HepG2 (cell line): ENCODE data around the gene NEU4. TPM values are rescaled to one million over a fixed set of nuclear protein-coding genes. Genes with fewer than 3 reads are reported as not detected.

Source experiments
- ATRX ChIP-seq: sonication (generic); formaldehyde crosslinking; IDR thresholded peaks from 2 replicates; pipeline ENCODE4 v1.4.0; 2020; ENCODE audit warnings: missing genetic modification reagents, borderline replicate concordance
- CBX2 ChIP-seq, 2 experiments: fragments of 200-600 bp in 1 of 2; sonication (generic); formaldehyde crosslinking in 1 of 2; IDR thresholded peaks; 2 replicates each; pipeline versions ENCODE4 v1.7.0 to v1.8.1; 2018 to 2022; ENCODE audit warnings: low read depth in 2 of 2, low read length in 1 of 2, mild to moderate bottlenecking in 1 of 2, missing genetic modification reagents in 1 of 2
- CHD4 ChIP-seq: fragments of 200-600 bp; sonication (generic); IDR thresholded peaks from 2 replicates; pipeline ENCODE4 v1.7.0; 2017; ENCODE audit warnings: mild to moderate bottlenecking, low read length, borderline replicate concordance
- CSRNP1 ChIP-seq: sonication (generic); formaldehyde crosslinking; IDR thresholded peaks from 2 replicates; pipeline ENCODE4 v1.8.1; 2023; ENCODE audit warnings: mild to moderate bottlenecking, missing genetic modification reagents
- EED ChIP-seq: sonication (generic); formaldehyde crosslinking; IDR thresholded peaks from 2 replicates; pipeline ENCODE4 v1.5.0; 2020; ENCODE audit warnings: mild to moderate bottlenecking, missing genetic modification reagents
- ELF3 ChIP-seq: IDR thresholded peaks from 2 replicates; pipeline ENCODE4 v1.6.1; 2016; ENCODE audit warnings: missing genetic modification reagents, missing compliant biosample characterization
- GABPA ChIP-seq, 2 experiments: IDR thresholded peaks; 2 replicates each; pipeline ENCODE4 v1.6.1; 2011 to 2016; ENCODE audit warnings: low read depth in 2 of 2, low read length in 1 of 2, missing biosample characterization in 1 of 2, missing genetic modification characterization in 1 of 2
- GATAD2A ChIP-seq: IDR thresholded peaks from 2 replicates; pipeline ENCODE4 v1.6.1; 2016
- HDAC1 ChIP-seq: sonication (generic); formaldehyde crosslinking; IDR thresholded peaks from 2 replicates; pipeline ENCODE4 v1.5.1; 2020; ENCODE audit warnings: mild to moderate bottlenecking, missing genetic modification reagents
- JDP2 ChIP-seq: sonication (generic); formaldehyde crosslinking; IDR thresholded peaks from 2 replicates; pipeline ENCODE4 v1.8.1; 2022; ENCODE audit warnings: missing genetic modification reagents, borderline replicate concordance
- KAT8 ChIP-seq: IDR thresholded peaks from 2 replicates; pipeline ENCODE4 v1.6.1; 2016; ENCODE audit warnings: missing genetic modification reagents, missing compliant biosample characterization
- KLF9 ChIP-seq: IDR thresholded peaks from 2 replicates; pipeline ENCODE4 v1.6.1; 2016; ENCODE audit warnings: low read depth
- MYC ChIP-seq: sonication (generic); formaldehyde crosslinking; IDR thresholded peaks from 2 replicates; pipeline ENCODE4 v1.9.0; 2021; ENCODE audit warnings: missing genetic modification reagents, borderline replicate concordance
- PHB2 ChIP-seq: fragments of 450-650 bp; IDR thresholded peaks from 2 replicates; pipeline ENCODE4 v1.6.1; 2018; ENCODE audit not compliant: partially characterized antibody
- POLR2A ChIP-seq, 2 experiments: IDR thresholded peaks; 2 replicates each; pipeline ENCODE4 v1.6.1; 2011; ENCODE audit warnings: low read depth in 2 of 2, low read length in 2 of 2, mild to moderate bottlenecking in 1 of 2, moderate library complexity in 1 of 2; ENCODE audit not compliant: insufficient read depth in 1 of 2
- POLR2AphosphoS5 ChIP-seq: IDR thresholded peaks from 2 replicates; pipeline ENCODE4 v1.6.1; 2012; ENCODE audit warnings: low read depth, low read length
- POLR2G ChIP-seq: fragments of 200-400 bp; formaldehyde crosslinking; IDR thresholded peaks from 2 replicates; pipeline ENCODE4 v1.6.1; 2018; ENCODE audit warnings: mild to moderate bottlenecking, low read depth, low read length, moderate library complexity
- SKI ChIP-seq: fragments of 450-650 bp; IDR thresholded peaks from one replicate; pipeline ENCODE4 v1.6.1; 2018; ENCODE audit warnings: mild to moderate bottlenecking; ENCODE audit not compliant: partially characterized antibody
- SRSF1 ChIP-seq: fragments of 200-400 bp; formaldehyde crosslinking; optimal IDR thresholded peaks from 2 replicates; pipeline ENCODE3; 2017; ENCODE audit warnings: mild to moderate bottlenecking, low read depth, low read length, moderate library complexity
- TRIM22 ChIP-seq: fragments of 450-650 bp; IDR thresholded peaks from 2 replicates; pipeline ENCODE4 v1.6.1; 2017
- ZBTB42 ChIP-seq: sonication (generic); formaldehyde crosslinking; IDR thresholded peaks from 2 replicates; pipeline ENCODE4 v1.5.0; 2020; ENCODE audit warnings: mild to moderate bottlenecking, missing genetic modification reagents
- ZFP36L1 ChIP-seq: sonication (generic); formaldehyde crosslinking; IDR thresholded peaks from 2 replicates; pipeline ENCODE4 v1.8.0; 2022; ENCODE audit warnings: mild to moderate bottlenecking, missing genetic modification reagents, moderate library complexity
- ZNF251 ChIP-seq: sonication (generic); formaldehyde crosslinking; IDR thresholded peaks from 2 replicates; pipeline ENCODE4 v1.9.0; 2021; ENCODE audit warnings: mild to moderate bottlenecking, missing genetic modification reagents
- ZNF33B ChIP-seq: sonication (generic); formaldehyde crosslinking; IDR thresholded peaks from 2 replicates; pipeline ENCODE4 v1.5.1; 2020; ENCODE audit warnings: mild to moderate bottlenecking, missing genetic modification reagents
- ZNF782 ChIP-seq: sonication (generic); formaldehyde crosslinking; IDR thresholded peaks from 2 replicates; pipeline ENCODE4 v1.4.0; 2020; ENCODE audit warnings: missing genetic modification reagents, mild to moderate bottlenecking, borderline replicate concordance
- ZNF878 ChIP-seq: sonication (generic); formaldehyde crosslinking; IDR thresholded peaks from 2 replicates; pipeline ENCODE4 v1.8.1; 2023; ENCODE audit warnings: mild to moderate bottlenecking, missing genetic modification reagents, moderate library complexity
- polyA plus RNA-seq, 8 experiments: library from polyadenylated mRNA; depleted of rRNA in 3 of 8; stranded (reverse) in 7 of 8; unstranded in 1 of 8; fragments of >200 nt; fragmentation: Illumina TruSeq in 4 of 8; extraction: Trizol in 4 of 8; gene quantifications; 2 replicates each; pipeline versions ENCODE4 v1.2.1 to v1.2.3, GENCODE V29; 2011 to 2016; ENCODE audit warnings: low read depth in 4 of 8, missing spikeins in 1 of 8, mixed read lengths in 1 of 8; ENCODE audit not compliant: insufficient read depth in 1 of 8
- total RNA-seq, 5 experiments: library from RNA; depleted of rRNA; stranded (reverse); fragments of >200 nt; fragmentation: Illumina TruSeq; extraction: Trizol; gene quantifications; 2 replicates each; pipeline ENCODE4 v1.2.3, GENCODE V29; 2016; ENCODE audit warnings: low read depth in 1 of 5
- TF ChIP-seq, protein P1 (sequence below): sonication (generic); formaldehyde crosslinking; IDR thresholded peaks from 2 replicates; pipeline ENCODE4 v1.4.0; 2020; ENCODE audit warnings: low read depth, mild to moderate bottlenecking, missing genetic modification reagents

Gene NEU4
- total and polyA plus RNA-seq, 2 of the 13 experiments (the other 11 are each of a cell fraction or from before 2014, with no cell fraction given), result 53.5 to 107 TPM

GRCh38 chr2:241798631-241799521 lies 10.1 kb upstream of the NEU4 start (continued):
- TF ChIP-seq CBX2 (IDR thresholded peaks at IDR 0.05; ENCODE audit: low read depth, low read length) (no peak), CBX2 (CRISPR knock-in tag; IDR thresholded peaks at IDR 0.05; ENCODE audit: low read depth) (no peak), KAT8 (CRISPR knock-in tag) (no peak), ZNF782 (CRISPR knock-in tag) (no peak), SRSF1 (peak; percentile 41), POLR2AphosphoS5 (0 out of 2 replicates have a peak, but pooled peaks have one; percentile 42), ATRX (CRISPR knock-in tag) (no peak), ZNF251 (CRISPR knock-in tag) (peak; percentile 88; the same call in 1 of the 2 replicates), SKI (no peak), POLR2A (IDR thresholded peaks at IDR 0.05; ENCODE audit: insufficient read depth in 1 of 2, low read depth in 2 of 2, low read length in 2 of 2) (peak; percentile 29 to 63; a peak in 3 of 4 replicates), ZBTB42 (CRISPR knock-in tag) (no peak), CSRNP1 (CRISPR knock-in tag) (peak; percentile 48; the same call in 1 of the 2 replicates), ZNF878 (CRISPR knock-in tag) (no peak), ZFP36L1 (CRISPR knock-in tag) (no peak), KLF9 (no peak), TRIM22 (no peak), GABPA (IDR thresholded peaks at IDR 0.05; ENCODE audit: low read depth, low read length) (peak; percentile 73), GABPA (CRISPR knock-in tag; IDR thresholded peaks at IDR 0.05; ENCODE audit: low read depth) (peak; percentile 49), HDAC1 (CRISPR knock-in tag) (0 out of 2 replicates have a peak, but pooled peaks have one; percentile 16), JDP2 (CRISPR knock-in tag) (no peak), ELF3 (CRISPR knock-in tag) (0 out of 2 replicates have a peak, but pooled peaks have one; percentile 26), POLR2G (peak; percentile 64), GATAD2A (CRISPR knock-in tag) (no peak), PHB2 (no peak), EED (CRISPR knock-in tag) (no peak), CHD4 (no peak), MYC (CRISPR knock-in tag) (no peak), ZNF33B (CRISPR knock-in tag) (no peak)
- TF ChIP-seq, protein P1, sequence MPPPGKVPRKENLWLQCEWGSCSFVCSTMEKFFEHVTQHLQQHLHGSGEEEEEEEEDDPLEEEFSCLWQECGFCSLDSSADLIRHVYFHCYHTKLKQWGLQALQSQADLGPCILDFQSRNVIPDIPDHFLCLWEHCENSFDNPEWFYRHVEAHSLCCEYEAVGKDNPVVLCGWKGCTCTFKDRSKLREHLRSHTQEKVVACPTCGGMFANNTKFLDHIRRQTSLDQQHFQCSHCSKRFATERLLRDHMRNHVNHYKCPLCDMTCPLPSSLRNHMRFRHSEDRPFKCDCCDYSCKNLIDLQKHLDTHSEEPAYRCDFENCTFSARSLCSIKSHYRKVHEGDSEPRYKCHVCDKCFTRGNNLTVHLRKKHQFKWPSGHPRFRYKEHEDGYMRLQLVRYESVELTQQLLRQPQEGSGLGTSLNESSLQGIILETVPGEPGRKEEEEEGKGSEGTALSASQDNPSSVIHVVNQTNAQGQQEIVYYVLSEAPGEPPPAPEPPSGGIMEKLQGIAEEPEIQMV, result 0 out of 2 replicates have a peak, but pooled peaks have one; percentile 53
